ENCODE data around the gene MRS2. TPM values are rescaled to one million over a fixed set of nuclear protein-coding genes. Genes with fewer than 3 reads are reported as not detected.
"Not testable (repeated sequence)": the region's sequence is repeated elsewhere in the genome, so short reads cannot be mapped to it uniquely, and the experiment has no call there.

Gene MRS2
- 22.5 TPM for total RNA-seq

GRCh38 chr6:24402697-24403500, at the start of gene MRS2:
MRS2 (plus strand) TSS chr6:24402936; CDS start chr6:24403047, 111 bp downstream.
- DNase-seq = peak; percentile 91

GRCh38 chr6:24353861-24354260, 48.9 kb upstream of the MRS2 start:
- DNase-seq = no peak

GRCh38 chr6:24355393-24355792, 47.3 kb upstream of the MRS2 start:
- no peak for DNase-seq

GRCh38 chr6:24356310-24356973, 46.3 kb upstream of the MRS2 start:
- DNase-seq = no peak

- DNase-seq = peak; percentile 9
These were observed 45.2 kb upstream of the MRS2 start, which contains the start of gene DCDC2 for GRCh38 chr6:24357336-24358218. DCDC2 (minus strand) TSS chr6:24358059; CDS start chr6:24357750, 309 bp downstream.

- no peak for DNase-seq
These were observed 44.4 kb upstream of the MRS2 start for GRCh38 chr6:24358219-24358821.

- DNase-seq = peak; percentile 64
These were observed 42.9 kb upstream of the MRS2 start for GRCh38 chr6:24359640-24360454.

GRCh38 chr6:24362363-24362762, 40.4 kb upstream of the MRS2 start:
- not testable (repeated sequence) for DNase-seq

GRCh38 chr6:24365103-24365633, 37.6 kb upstream of the MRS2 start:
- DNase-seq = not testable (repeated sequence)

- DNase-seq = no peak
These were observed 28.1 kb upstream of the MRS2 start for GRCh38 chr6:24374612-24375011.

- no peak for DNase-seq
These were observed 25.9 kb upstream of the MRS2 start for GRCh38 chr6:24376871-24377270.

- no peak for DNase-seq
These were observed 24.2 kb upstream of the MRS2 start for GRCh38 chr6:24378473-24379097.

GRCh38 chr6:24381476-24382219, 21.1 kb upstream of the MRS2 start:
- DNase-seq = no peak

GRCh38 chr6:24382220-24382540, 20.6 kb upstream of the MRS2 start:
- DNase-seq = no peak

- DNase-seq = not testable (repeated sequence)
These were observed 19.7 kb upstream of the MRS2 start for GRCh38 chr6:24382891-24383494.

- DNase-seq = not testable (repeated sequence)
These were observed 18.2 kb upstream of the MRS2 start for GRCh38 chr6:24384369-24385130.

GRCh38 chr6:24385536-24386269, 17.0 kb upstream of the MRS2 start:
- DNase-seq = no peak

GRCh38 chr6:24387818-24388217, 14.9 kb upstream of the MRS2 start:
- no peak for DNase-seq

Measured in occipital lobe (tissue), 2 donors.